Frontal cortex (tissue), 4 donors: ENCODE results near the gene GRIA1. TPM values are rescaled to one million over a fixed set of nuclear protein-coding genes. Genes with fewer than 3 reads are reported as not detected.

Experiments used
- DNase-seq, 2 donors: peaks; one replicate each; pipeline ENCODE4 v3.0.0; 2012; ENCODE audit warnings: low spot score in 2 of 2
- FAIRE-seq: peaks from 2 replicates; lab custom pipeline; 2012; peaks lifted over from hg19 to GRCh38; lab: Jason Lieb, UNC
- total RNA-seq: library from RNA; depleted of rRNA; stranded (reverse); fragments of >200 nt; gene quantifications from one replicate; pipeline ENCODE4 v1.2.3, GENCODE V29; 2014
- donor health status: control.
- donor health status: control.
- donor health status: control.

The GRIA1 gene
- total RNA-seq, 1 donor from 2014 or later = 207 TPM

DNA sequence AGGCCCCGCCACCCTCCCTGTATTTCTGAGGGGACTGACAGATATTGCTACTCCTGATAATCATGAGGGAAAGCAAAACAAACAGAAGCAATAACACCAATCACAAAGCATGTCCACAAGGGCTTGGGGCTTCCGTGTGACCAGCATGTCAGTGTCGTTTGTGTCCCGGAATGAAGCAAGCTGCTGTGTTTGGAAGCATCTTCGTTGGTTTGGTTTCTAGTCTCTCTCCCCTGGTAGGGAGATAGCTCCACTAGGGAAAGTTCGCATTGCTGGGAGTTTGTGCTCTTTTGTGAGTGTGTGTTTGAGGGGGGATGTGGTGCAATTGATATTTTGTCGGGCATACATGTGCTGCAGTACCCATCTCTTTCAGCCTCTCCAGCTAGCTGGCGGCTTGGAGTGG is 1.4 kb downstream of the GRIA1 start:
- no peak for FAIRE-seq
- no peak for DNase-seq

DNA sequence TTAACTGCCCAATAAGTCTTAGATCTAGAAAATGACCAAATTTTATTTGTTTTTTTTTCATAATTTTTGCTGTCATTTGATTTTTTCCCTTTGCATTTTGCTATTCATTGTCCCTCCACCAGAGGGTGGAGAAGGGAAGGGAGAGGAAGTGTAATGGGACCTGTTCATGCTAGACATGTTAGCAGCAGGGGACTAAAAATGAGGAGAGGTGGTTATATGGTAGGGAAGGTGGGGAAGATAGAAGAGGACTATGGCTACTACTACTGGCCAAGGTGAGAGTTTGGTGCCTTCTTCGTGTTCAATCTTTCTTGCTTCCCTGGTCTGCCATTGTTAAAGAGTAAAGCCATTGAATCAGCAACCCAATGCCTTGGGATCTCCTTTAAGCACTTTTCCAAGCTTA is 6.4 kb downstream of the GRIA1 start:
- DNase-seq (no peak), FAIRE-seq (no peak)

DNA sequence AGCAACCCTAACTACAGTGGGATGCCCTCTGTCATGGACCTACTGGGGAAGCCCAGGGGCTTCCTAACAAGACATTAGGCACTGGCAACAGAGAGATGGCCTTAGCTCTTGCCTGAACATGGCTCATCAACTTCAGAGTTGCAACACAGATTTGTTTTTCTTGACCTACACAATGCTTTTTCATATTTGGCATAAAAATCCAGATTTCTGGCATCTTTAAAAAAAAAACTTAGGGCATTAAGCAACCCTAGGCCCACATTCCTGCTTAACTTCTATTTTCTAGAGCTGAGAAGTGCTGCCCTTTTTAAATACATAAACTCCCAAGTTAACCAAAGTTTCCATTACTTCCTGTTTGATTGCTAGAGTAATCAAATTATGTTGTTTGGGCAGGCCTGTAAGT is 8.0 kb downstream of the GRIA1 start:
- no peak for DNase-seq
- no peak for FAIRE-seq

DNA sequence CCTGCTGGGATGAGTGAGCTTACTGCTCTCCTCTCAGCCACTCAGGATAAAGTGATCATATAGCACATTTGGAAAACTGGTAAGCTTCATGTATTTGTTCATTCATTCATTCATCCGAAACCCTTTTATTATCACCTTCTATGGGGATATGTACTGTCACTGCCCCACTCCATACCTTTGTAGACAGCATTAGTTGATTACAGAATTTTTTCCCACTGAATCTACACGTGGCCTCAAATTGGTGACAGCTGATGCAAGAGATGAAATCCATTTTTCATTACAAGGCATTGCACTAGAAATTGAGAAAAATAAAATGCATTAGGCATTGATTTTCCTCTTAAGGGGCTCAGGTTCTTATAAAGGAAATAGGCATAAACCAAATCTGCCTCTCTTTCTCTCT is 9.7 kb downstream of the GRIA1 start:
- FAIRE-seq (no peak), DNase-seq (no peak)

DNA sequence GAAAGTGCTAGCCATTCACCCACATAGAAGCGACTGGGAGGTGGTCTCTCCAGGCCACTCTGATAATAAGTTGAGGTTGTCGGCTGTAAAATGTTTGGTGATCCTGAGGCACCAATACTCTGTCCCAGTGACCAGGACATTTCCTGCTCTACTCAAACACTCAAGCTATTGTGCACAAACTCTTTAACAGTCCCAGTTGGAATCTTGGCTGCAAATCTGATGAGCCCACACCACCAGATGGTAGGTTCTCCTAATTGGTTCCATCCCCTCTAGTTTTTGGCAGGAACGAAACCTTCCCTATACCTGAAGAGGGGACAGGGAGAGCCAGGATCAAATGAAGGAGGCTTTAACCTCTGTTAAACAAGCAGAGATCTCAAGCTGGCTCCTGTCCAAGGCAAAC is 14.3 kb downstream of the GRIA1 start:
- FAIRE-seq = no peak
- DNase-seq = no peak

DNA sequence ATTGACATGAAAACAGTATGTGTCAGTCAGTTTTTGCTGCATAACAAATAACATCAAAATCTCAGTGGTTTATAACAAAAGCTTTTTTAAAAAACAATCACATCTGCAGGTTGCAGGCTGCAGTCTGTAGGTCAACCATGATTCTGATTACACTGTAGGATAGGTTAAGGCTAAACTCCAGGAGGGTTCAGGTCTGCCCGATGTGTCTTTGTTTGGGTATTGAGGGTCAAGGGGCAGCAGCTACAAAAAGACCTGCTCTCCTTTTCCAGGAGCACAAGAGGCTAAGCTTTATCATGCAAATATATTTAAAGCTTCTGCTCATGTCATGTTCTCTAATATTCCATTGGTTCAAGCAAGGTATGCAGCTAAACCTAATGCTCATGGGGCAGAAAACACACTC is 18.2 kb downstream of the GRIA1 start:
- no peak for FAIRE-seq
- no peak for DNase-seq

DNA sequence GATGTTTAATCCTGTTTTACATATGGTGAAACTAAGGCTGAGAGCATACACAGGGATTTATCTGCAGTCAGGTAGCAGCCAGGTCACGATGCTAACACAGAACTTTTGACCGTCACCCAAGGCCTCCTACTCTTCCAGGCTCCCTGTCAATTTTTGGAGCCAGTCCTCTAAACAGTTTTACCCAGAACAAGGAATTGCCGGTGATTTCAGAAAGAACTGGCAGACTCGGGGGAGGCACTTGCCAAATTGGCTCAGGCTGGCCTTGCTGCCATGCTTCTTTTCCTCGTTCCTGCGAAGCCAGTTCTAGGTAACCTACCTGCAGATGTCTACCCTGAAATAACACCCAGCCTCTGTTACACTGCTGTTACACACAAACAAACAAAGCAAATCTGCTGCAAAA is 21.2 kb downstream of the GRIA1 start:
- FAIRE-seq = no peak

DNA sequence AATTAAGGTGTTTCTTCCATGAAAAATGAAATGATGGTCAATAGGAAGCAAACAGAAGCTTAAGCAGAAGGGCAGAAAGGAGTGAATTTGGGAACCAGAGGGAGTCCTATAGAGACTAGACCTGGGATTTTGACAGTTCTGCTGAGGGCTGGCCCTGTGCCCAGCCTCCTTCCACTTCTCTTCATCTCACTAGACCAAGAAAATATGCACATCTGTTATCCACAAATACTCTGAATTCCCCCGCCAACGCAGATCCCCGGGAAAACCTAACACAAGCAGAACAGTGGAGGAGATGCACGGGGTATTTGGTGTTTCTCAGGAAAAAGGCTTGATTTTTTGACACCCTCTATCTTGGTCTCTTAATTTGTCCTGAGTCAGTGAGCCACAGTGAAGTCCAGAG is 22.7 kb downstream of the GRIA1 start:
- DNase-seq (no peak), FAIRE-seq (no peak)

More for the DNA sequence above, 21.2 kb downstream of the GRIA1 start:
- no peak for DNase-seq

DNA sequence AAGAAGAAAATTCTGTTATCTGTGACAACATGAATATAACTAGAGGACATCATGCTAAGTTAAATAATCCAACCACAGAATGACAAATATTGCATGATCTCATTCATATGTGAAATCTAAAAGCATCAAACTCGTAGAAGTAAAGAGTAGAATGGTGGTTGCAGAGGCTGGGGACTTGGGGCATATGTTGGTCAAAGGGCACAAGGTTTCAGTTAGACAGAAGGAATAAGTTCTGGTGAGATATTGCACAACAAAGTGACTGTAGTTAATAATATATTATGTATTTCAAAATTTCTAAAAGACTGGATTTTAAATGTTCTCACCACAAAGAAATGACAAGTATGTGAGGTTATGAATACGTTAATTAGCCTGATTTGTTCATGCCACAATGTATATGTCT is 24.8 kb downstream of the GRIA1 start:
- no peak for DNase-seq
- FAIRE-seq = no peak

DNA sequence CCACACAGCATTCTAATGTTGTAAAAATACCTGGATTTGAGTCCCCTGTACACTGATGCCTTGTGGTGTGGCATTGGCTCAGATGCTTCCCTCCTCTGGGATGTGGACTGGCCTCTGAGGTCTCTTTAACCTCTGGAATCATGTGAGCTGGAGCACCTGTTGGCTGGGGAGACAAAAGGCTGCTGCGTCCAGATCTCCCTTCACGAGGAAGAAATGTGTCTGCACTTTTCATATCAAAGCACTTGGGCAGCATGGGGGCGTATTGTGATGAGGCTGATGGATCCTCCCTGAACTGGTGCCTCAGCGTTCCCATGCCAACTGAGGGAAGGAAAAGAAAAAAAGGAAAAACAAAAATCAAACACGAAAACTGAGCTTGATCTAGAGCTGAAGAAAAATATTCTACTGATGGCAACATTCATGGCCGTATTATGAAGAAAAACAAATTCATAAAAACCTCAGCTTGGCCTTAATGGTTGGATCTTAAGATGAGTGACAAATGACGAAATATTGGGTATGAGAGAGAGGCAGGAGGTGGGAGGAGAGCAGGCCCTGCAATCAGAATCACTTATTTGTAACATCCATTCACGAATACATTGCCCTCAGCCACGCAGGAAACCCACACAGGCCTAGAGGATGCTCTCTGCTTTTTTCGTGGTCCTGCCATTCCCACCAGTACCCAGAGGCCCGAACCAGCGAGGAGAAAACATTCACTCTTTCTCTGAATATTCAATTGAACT is 26.2 kb downstream of the GRIA1 start:
- FAIRE-seq (no peak), DNase-seq (no peak)

DNA sequence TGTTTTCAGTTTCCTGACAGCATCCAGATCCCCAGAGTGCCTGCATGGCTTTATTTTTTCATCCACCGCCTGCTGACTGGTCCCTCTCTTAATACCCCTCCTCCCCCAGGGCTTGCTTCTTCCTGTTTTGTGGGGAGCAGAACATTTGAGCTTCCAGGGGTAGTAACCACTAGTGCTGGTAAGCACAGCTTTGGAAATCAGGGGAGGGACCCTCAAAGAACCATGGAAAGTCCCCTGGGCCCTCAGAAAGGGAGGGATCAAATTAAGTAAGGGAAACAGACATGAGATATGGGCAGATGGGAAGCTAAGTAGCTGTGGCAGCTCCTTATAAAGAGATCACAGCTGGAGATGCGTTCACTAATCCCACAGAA is 26.8 kb downstream of the GRIA1 start:
- DNase-seq (no peak), FAIRE-seq (no peak)

DNA sequence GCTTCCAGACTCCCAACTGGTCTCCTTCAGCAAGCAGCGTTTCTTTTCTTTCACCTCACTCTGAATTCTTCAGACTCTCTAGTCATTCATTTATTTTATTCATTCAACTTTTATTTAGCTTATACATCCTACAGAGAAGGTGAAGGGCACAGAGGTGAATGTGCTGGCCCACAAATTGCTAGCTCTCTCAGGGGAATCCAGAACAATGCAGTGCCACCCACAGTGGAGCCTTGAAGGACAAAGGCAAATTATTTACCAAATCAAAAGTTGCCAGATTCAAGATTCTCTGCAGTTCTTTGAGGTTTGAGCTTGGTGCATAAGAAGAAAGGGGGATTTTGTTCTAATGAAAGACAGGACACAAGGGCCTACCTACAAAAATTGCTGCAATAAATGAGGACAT is 29.7 kb downstream of the GRIA1 start:
- no peak for FAIRE-seq
- no peak for DNase-seq

DNA sequence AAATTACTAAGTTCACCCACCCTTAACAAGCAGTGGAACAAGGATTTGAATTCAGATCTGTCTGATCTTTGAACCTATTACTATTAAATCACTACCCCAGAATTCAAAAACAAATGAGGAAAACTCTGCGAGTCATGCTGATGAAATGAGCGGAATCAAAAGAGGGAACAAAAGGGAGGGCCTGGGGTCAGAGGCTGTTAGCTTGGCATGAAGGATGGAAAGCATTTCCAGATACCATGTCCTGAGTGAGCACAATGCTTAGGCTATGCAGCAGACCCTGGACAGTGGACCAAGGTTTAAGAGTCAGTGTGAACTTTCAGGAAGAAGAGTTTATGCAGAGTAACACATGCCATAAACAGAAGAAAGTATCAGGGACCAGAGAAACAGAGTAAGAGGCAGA is 30.5 kb downstream of the GRIA1 start:
- DNase-seq (no peak), FAIRE-seq (no peak)

DNA sequence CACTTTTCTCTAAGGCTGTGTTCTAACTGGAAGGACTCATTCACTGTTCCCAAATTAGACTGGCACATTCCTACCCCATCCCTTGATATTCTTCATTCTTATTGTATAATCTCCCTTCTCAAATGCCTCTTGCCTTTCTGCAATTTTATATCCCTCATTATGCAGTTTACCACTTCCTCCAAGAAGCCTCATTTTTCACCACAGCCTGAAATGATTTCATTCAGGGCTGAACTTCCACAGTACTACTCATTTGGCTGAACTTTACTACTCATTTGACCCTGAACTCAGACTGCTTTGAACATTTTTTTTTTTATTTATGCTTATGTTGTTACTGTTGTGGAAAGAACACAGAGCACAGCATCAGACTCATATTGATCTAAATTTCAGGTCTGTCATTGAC is 32.7 kb downstream of the GRIA1 start:
- DNase-seq = no peak
- no peak for FAIRE-seq

DNA sequence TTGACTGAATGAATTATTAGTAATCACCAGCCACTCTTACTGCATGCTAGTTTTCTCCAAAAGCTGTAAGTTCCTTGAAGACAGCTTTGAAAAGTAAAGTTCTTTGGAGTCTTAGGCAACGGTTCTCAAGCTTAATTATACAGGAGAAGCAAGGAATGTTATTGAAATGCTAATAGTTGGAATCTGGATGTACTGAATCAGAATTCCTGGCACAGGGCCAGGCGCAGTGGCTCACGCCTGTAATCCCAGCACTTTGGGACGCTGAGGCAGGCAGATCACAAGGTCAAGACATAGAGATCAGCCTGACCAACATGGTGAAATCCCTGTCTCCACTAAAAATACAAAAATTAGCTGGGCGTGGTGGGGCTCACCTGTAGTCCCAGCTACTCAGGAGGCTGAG is 33.4 kb downstream of the GRIA1 start:
- DNase-seq = no peak
- no peak for FAIRE-seq

DNA sequence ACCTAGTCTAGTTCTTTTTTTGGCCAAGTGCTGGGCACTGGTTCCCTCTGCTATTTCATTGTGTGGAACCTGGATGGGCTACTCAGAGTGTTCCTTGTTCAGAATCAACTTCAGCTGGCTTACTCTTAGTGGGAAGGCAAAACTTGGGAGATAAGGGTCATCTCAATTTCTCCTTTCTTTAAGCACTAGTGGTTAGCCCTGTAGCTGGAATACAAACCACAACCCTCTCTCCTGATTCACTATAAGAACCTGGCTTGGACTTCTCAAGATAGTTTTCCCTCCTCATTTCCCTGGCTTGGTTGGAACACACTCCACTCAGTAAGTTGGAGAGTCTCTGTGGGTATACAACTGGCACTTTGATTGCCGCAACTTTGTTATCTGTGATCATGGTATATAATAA is 35.1 kb downstream of the GRIA1 start:
- FAIRE-seq (no peak), DNase-seq (no peak)

DNA sequence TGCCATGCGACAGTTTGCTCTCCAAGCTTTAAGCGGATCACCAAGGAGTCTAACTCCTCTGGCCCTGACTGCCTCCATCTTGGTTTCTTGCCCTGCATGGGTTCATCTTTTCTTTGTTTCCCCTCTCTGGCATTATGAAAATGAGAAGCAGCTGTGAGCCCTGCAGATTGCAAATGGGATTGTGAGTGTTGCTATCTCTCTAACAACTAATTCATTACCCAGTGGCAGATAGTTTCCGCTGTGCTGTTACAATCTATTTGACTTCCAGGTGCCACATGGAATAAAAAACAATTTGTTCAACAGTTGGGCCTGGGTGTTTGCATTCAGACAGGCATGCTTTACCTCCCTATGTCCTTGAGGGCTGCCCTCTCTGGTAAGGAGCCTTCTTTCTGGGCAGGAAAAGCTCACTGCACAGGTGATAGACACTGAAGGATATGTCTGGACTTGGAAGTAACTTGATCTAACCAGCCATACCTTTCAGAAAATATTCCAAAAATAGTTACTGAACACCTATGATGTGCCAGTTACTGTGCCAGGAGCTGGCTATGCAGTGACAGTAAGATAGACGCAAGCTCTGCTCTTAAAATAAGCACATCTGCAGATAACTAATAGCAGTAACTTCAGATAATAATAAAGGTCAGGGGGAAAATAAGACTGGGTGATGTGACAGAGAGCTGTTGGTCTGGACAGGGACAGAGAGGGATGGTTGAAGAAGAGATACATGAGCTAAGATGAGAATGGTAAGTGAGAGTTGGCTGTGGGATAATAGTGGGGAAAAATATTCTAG is 40.1 kb downstream of the GRIA1 start:
- FAIRE-seq = no peak
- no peak for DNase-seq

DNA sequence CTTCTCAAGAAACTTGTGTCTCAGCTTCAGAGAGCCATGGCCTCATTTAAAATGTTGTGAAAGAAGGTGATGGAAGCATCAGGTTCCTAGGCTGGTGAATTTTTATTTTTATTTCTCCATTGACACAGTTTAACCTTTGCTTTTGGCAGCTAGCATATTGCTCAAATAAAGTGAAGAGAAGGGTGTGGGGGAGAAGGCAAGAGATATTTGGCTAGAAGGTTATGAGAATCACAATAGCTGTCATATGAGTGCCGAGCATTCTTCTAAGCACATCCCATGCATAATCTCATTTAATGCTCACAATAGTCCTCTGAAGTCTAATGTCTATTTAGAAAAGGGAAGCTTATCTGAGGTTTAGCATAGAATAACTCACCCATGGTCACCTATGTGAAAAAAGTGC is 43.1 kb downstream of the GRIA1 start:
- FAIRE-seq (no peak), DNase-seq (no peak)

DNA sequence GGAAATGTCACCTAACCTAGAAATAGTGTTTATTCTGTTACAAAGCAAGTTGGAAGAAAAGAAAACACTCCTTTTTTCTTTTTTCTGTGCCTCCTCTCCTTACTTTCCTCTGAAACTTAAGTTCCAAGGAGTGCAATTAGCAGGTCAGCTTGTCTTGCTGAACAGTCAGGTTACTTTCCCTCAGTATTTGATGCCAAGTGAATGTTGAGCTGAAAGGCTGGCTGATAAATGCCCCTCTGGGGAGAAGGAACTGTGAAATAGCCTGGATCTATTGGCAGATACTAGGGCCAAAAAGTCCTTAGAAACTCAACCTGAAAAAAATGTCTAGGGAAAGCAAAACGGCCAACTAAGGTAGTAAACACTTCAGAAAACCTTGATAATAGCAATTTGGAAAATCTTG is 43.6 kb downstream of the GRIA1 start:
- no peak for FAIRE-seq
- DNase-seq = no peak

DNA sequence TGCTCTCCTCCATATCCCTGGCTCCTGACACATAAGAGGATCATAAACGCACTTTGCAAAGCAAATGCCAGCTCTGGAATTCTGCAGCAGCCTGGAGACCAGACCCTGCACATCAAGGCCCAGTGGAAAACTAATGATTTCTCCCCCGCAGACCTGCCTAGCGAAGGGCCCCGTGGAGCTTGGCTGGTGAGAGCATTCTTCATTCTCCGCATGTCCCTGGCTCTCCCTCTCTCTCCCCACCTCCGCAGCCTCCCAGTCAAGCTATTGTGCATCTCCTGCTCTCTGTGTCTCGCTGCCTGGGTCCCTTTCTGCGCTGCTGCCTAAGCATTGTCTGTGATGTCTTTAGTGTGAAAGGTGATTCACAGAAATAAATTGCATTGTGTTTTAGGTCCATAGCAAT is 46.7 kb downstream of the GRIA1 start:
- FAIRE-seq (no peak), DNase-seq (no peak)

DNA sequence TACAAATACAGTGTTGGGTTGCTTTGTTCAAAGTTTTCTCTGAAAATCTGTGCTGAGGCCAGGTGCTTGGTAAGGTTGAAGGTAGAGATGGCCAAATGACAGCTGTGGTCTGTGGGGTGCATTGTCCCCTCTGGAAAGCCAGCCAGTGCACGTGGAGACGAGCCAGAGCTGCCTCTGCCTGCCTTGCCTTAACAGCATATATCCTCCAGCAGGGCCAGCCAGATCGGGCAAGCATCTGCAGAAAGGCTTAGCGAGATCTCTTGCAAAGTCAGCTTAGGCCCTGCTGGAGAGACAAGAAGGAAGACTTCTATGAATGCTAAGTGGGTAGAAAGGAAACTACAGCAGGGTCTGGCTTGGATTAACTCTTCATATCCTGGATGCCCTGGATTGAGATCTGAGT is 49.5 kb downstream of the GRIA1 start:
- no peak for DNase-seq
- FAIRE-seq = no peak

DNA sequence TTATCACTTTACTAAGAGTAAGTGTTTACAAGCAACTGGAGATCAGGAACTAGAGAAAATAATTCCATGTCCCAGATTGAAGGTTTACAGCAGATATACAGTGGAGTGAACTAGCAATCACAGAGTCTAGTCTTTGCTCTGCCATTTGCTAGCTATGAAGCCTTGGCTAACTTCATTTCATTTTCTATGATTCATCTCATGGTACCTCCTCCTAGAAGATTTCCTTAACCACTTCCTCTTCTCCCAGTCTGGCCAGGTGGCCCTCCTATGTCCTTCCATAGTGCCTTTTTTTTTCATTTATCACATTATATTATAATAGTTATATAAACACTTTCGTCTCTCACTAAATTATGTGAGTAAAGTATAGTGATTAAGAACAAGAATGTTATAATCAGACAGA is 52.1 kb downstream of the GRIA1 start:
- DNase-seq = no peak
- FAIRE-seq = no peak
